Measurements from ENCODE around the gene GABRB2. TPM values are rescaled to one million over a fixed set of nuclear protein-coding genes. Genes with fewer than 3 reads are reported as not detected.

GABRB2 gene
- total and polyA plus RNA-seq, 11 donors, result 0.04 to 3.8 (median 0.16) TPM; not detected in 7

DNA sequence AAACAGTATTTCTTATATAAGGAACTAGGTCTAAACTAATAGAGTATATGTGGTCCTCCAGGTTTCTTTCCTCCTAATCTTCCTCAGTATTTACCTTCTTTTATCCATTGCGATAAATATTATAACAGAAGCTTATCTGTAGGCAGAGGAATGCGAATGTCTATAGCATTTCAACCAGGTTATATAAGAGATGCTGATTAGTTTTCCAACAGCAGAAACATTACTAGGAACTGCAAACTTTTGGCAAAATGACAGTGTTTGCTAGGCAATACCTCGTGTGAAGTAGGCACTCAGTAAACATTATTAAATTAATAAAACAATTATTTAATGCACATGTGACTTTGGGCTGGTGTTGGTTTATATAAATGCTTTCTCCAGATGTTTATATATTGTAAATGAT lies 206.5 kb downstream of the GABRB2 start:
- H3K9me3 ChIP-seq, result peaks cover 0 to 3% (median 0%) of the 10 kb centered on the region in 12 donors
- no peaks in the 10 kb centered on the region for H3K36me3 ChIP-seq
- DNase-seq (no peak), ATAC-seq (no peak)
- H3K4me1 ChIP-seq, result no peaks in the 10 kb centered on the region
- H3K27ac ChIP-seq, result no peak overlapping the region
- WGBS, 4 donors, result 57 to 73% (median 61%) methylated on average over 3 of the region's 3 CpGs
- TF ChIP-seq POLR2A (IDR thresholded peaks at IDR 0.05), result no peak
- TF ChIP-seq, protein P1, sequence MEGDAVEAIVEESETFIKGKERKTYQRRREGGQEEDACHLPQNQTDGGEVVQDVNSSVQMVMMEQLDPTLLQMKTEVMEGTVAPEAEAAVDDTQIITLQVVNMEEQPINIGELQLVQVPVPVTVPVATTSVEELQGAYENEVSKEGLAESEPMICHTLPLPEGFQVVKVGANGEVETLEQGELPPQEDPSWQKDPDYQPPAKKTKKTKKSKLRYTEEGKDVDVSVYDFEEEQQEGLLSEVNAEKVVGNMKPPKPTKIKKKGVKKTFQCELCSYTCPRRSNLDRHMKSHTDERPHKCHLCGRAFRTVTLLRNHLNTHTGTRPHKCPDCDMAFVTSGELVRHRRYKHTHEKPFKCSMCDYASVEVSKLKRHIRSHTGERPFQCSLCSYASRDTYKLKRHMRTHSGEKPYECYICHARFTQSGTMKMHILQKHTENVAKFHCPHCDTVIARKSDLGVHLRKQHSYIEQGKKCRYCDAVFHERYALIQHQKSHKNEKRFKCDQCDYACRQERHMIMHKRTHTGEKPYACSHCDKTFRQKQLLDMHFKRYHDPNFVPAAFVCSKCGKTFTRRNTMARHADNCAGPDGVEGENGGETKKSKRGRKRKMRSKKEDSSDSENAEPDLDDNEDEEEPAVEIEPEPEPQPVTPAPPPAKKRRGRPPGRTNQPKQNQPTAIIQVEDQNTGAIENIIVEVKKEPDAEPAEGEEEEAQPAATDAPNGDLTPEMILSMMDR (IDR thresholded peaks at IDR 0.05), result no peak
- H3K27me3 ChIP-seq, result no peaks in the 10 kb centered on the region
- intact Hi-C loops (cut with DNase I), result no loop called here
- H3K4me3 ChIP-seq, result no peak overlapping the region

- H3K4me3 ChIP-seq, result no peak overlapping the region
- no peaks in the 10 kb centered on the region for H3K9me3 ChIP-seq
- H3K36me3 ChIP-seq, result no peaks in the 10 kb centered on the region
- no peak for ATAC-seq
- H3K27ac ChIP-seq, result no peak overlapping the region
- DNase-seq, result no peak
- no peaks in the 10 kb centered on the region for H3K27me3 ChIP-seq
- no peak for TF ChIP-seq POLR2A (IDR thresholded peaks at IDR 0.05)
- TF ChIP-seq, protein P1 (IDR thresholded peaks at IDR 0.05), result no peak
- no peaks in the 10 kb centered on the region for H3K4me1 ChIP-seq
- intact Hi-C loops (cut with DNase I), result no loop called here
- 64 to 80% (median 73%) methylated on average over 3 of the region's 3 CpGs for WGBS, 4 donors
Observed at GRCh38 chr5:161333194-161333880, 213.2 kb downstream of the GABRB2 start.

DNA sequence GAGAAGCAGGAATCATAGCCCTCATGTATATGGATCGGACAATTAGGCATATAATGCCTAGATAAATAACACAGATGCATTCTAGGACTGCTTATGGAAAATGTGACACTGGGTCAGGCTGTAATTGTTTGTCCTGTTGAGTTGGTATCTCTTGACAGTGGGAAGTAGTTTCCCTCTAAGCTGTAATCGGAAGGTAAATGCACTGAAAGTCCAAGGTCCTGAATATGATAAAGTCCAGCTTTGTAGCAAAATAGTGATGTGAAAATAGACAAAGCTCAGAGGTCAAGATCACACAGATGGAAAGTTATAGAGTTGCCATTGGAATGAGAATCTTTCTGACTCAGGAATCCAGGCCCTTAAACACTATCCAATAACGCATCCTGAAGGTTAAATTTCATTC lies 214.2 kb downstream of the GABRB2 start:
- ATAC-seq (no peak), DNase-seq (no peak)
- no peaks in the 10 kb centered on the region for H3K36me3 ChIP-seq
- H3K27ac ChIP-seq, result no peak overlapping the region
- WGBS, 4 donors, result 77 to 86% (median 81%) methylated on average over 3 of the region's 3 CpGs
- no peaks in the 10 kb centered on the region for H3K4me1 ChIP-seq
- no peaks in the 10 kb centered on the region for H3K27me3 ChIP-seq
- no peak overlapping the region for H3K4me3 ChIP-seq
- intact Hi-C loops (cut with DNase I), result no loop called here
- no peaks in the 10 kb centered on the region for H3K9me3 ChIP-seq
- no peak for TF ChIP-seq POLR2A (IDR thresholded peaks at IDR 0.05)
- TF ChIP-seq, protein P1 (IDR thresholded peaks at IDR 0.05), result no peak

DNA sequence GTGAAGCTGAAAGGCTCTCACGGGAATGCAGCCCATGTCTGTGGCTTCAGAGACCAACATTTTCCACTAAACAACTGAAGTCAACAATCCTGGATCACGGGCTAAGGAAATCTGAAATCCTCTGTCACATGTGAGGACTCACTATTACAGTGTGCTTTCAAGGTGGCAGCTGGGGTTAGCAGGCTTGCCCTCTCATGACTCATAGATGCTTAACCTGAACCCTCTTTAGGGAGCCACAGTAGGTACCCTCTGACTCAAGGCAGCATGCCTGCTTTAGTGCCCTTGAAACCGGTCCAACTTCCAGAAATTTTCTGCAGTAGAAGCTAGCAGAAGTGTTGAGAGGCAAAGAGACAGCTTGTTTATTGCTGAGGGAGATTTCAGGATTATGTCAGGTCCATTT lies 232.5 kb downstream of the GABRB2 start:
- ATAC-seq (no peak), DNase-seq (no peak)
- Histone ChIP-seq H3K4me3 (no peak overlapping the region), H3K27me3 (no peaks in the 10 kb centered on the region), H3K36me3 (no peaks in the 10 kb centered on the region), H3K4me1 (no peaks in the 10 kb centered on the region), H3K27ac (no peak overlapping the region), H3K9me3 (peaks cover 0 to 2% (median 0%) of the 10 kb centered on the region in 12 donors)
- intact Hi-C loops (cut with DNase I), result no loop called here
- WGBS, 4 donors, result 55 to 63% (median 58%) methylated on average over 3 of the region's 3 CpGs
- TF ChIP-seq POLR2A (IDR thresholded peaks at IDR 0.05), result no peak
- TF ChIP-seq, protein P1 (IDR thresholded peaks at IDR 0.05), result no peak

Measured in heart left ventricle (tissue), 16 donors.